RKO (cell line): Measurements from ENCODE around the gene KCNE1.
"Not testable (repeated sequence)": the region's sequence is repeated elsewhere in the genome, so short reads cannot be mapped to it uniquely, and the experiment has no call there.

Source experiments
- DNase-seq: peaks from one replicate; pipeline ENCODE4 v3.0.0-alpha.2; 2016; ENCODE audit warnings: low spot score

KCNE1 gene

DNA sequence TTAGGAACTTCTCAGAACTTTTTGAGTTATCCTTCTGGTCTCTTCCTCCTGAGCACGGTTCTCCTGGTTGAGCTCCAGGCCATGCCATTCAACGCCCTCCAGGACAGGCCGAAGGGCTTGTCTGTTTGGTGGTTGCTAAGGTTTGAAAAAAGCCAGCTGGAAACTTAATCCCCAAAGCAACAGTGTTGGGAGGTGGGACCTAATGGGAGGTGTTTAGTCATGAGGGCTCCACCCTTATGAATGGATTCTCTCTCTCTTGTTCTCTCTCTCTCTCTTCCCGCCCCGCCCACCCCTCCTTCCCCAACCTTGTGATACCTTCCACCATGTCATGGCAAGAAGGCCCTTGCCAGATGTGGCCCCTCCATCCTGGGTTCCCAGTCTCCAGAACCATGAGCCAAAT, 829 bp downstream of the KCNE1 start:
- DNase-seq = no peak

DNA sequence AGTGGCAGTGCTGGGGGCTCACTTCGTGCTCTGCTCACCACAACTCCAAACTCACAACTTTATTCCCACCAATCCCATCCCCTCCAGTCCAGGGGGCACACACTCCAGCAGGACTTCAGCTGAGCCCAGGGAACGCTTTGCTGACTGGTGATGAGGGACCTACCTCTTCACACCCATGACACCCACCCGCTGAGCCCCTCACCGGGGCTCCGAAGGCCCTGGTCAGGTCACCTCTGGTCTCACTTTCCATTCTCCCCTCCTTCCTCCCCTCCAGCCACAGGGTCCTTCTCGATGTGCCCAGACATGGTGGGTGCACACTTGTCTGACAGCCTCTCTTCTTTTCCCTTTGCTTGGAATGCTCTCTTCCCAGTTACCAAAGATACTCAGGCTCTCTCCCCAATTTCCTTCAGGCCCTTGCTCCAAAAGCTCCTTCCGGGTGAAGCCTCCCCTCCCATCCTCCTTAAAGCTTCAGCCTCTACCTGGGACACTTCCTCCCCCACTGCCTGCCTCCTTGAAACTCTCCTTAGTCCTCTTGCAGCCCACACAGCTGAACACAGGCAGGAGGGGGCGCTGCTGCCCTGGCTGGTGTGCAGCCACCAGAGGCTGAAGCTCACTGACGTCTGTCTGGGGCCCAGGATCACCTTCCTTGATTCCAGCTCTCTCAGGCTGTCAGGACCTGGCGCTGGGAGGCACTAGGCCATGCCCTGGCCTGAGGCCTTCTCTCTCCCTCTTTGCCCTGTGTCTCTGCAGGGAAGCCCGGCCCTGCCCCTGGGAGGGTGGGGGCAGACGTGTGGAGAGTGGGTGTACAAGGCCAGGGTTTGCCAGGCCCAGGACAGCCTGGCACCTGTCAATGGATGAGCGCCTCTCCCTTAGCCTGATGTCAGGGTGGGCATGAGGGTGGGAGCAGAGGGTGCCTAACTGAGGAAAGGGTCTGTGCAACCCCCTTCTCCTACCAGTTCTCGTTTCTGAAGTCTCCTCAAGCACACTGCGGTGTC, 1.6 kb downstream of the KCNE1 start:
- peak; percentile 20 for DNase-seq

DNA sequence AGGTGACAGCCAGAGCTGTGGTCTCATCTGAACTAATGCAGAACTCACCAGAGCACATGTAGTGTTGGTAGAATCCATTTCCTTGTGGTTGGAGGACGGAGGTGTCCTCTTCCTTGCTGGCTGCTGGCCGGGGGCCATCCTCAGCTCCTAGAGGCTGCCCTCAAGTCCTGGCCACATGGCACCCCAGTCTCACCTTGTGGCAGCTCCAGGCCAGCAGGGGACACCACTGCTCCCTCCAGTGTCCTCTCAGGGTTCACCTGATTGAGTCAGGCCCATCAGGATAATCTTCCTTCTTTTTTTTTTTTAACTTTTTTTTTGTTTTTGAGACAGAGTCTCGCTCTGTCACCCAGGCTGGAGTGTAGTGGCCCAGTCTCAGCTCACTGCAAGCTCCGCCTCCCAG, 2.9 kb downstream of the KCNE1 start:
- DNase-seq = no peak

DNA sequence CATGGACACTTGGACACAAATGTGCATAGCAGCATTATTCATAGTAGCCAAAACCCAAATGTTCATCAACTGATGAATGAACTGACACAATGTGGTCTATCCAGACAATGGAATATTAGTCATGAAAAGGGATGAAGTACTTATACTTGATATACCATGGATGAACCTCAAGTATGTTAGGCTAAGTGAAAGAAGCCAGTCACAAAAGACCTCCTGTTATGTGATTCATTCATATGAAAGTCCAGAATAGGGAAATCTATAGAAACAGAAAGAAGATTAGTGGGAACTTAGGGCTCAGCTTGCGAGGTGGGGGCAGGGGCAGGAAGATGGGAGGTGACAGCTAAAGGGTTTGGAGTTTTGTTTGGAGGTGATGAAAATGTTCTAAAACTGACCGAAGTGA, 7.4 kb downstream of the KCNE1 start:
- DNase-seq = no peak

DNA sequence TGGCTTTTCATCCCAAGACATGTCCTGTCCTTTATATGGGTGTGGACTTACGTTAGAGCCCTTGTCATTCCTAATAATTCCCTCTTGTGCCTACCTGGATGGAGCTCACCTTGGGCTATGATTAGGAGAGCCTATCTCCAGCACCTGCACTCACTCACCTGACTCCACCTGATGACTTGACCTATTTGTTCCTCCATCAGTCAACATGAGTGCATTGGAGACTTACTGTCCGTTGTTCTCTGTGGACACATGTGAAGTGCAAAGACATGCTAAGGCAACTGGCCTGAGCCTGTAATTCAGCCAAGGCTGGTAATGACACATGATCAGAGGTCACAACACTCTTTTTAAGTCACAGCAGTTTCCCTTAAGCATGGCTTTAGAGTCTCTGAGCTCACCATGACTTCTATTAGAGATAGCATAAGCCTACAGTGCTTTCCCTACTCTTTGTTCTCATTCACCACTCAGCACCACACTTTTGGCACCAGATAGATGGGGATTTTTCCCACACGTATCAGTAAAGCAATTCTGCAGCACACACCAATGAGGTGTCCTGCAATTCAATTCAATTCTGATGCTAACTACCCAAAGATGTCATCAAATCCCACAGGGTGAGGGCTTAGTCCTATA, 9.4 kb downstream of the KCNE1 start:
- no peak for DNase-seq

DNA sequence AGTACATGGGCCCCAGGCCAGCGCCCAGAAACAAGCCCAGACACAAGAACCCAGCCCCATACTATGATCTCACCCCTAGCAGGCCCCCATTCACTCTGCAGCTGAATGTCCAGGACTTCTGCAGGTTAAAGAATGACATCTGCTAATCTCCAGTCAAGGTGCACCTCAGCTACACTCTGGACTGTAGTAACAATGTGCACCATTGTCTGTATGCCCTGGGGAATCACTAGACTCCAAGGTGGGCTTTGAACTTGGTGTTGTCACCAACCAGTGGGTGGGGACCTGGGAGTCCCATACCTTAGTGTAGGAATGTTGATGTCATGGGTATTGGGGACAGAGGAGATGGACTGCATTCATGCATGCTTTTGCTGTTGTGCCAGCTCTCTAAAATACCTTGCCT, 10.3 kb downstream of the KCNE1 start:
- no peak for DNase-seq

DNA sequence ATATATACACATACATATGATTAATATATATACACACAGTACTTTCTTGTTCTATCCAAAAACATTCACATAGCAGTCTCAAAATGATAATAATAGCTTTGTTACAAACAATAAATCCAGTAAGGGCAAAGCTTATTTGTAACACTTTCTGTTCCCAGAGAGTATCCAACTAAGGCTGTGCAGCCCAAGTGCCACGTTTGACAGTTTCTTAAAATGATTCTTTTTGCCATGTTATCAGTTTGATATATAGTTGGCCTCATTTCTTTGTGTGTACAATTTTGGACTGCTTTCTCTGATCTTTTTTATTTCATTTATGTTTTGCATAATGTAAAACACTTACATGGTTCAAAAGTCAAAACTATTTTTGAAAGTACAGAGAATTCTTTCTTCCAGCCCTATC, 11.8 kb downstream of the KCNE1 start:
- no peak for DNase-seq

DNA sequence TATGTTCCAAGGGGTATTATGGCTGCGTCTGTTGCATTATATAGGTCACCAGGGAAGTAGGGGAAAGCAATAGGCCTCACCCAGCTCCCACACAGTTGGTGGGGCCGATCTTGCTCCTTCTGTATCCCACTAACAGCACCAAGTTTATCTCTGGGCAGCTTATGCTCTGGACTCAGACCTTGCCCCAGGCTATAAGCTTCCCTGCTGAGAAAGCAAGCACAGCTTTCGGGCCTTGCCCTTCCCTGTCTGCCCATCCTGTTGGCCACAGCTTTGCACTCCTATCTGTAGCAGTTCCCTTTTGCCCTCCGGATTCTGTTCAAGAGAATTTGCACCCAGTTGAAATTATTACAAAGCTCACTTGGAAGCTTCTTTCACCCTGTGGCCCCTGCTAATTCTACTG, 12.9 kb downstream of the KCNE1 start:
- no peak for DNase-seq

DNA sequence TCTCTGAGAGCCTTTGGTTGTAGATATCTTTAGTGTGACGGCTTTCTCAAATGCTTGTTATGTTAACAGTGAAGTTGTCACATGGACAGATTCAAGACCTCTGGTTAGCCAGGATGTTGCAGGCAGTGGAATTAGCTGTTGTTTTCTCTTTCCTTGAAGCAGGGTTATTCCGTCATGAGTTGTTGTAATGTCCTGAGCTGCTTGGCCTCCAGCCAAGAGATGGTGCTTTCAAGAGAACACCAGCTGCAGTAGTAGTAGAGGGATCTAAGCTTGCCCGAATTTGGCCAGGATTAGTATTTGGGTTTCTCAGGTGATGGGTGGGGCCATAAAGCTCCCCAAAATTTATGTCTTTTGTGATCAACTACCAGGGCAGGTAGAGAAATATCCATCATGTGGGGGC, 13.4 kb downstream of the KCNE1 start:
- DNase-seq = no peak

DNA sequence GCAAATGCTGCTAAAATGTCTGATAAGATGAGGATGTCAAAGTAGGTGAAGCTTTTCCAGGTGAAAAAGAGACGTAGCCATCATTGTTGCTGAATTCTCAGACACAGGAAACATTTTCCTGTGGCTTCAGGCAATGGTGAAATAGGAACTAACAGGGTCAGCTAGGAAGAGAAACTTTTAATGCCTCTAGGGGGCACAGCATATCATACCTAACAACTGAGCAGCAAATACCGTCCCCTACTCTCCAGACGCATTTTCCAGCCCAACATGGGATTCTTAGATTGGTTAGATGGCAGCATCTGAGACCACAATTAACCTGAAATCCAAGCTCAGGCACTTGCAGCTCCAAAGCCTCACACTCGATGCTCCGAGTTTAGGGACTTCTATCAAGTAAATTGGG, 28.2 kb downstream of the KCNE1 start:
- not testable (repeated sequence) for DNase-seq

DNA sequence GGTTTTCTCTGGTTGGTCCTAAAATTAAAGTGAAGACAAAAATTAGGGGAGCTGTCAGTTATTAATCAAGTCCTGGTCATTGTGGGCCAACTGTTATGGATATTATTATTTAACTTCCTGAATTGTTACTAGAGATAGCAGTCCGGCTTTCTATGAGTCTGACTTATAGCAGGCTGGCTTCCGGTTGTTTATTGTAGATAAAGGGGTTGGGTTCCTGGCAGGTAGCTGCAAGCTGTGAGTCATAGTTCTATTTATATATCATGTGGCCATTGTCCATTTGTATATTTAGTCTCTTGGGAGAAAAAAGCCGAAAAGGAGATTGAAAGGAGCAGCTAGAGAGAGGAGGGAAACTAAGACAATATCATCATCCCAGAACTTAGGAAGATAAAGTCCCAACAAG, 28.6 kb downstream of the KCNE1 start:
- not testable (repeated sequence) for DNase-seq

DNA sequence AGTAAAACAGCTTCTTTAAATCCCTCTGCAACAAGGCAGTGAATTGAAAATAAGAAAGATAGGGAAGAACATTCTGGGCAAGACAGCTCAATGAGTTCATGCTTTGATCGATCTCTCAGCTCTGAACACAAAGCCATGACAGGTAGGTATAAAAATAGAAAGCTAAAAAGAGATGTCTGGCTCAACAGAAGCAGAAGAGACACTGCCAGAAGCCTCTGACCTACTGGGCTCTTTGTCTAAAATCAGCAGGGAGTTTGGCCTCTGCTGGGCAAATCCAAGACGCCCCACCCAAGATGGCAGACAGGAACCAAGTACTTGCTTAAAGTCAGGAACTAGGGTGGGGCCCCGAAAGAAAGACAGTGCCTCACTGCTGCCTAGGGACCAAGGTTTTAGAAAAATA, 44.7 kb downstream of the KCNE1 start:
- DNase-seq = not testable (repeated sequence)

DNA sequence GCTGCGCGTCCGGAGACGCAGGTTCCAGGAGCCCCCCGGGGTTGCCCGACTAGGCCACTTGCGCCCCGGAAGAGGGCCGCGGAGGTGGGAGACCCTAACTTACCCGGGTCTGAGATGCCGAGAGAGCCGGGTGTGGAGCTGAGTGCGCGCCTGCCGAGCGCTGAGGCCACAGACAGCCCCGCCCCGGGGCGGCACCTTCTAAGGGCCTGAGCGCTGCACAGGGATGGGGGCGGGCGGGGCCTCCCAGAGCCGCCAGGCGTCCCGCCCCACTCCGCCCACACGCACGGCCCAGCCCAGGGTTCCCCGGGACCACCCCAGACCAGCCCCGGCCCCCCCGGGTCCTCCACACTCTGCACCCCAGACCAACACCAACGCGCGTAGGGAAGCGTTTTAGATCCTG, 52.6 kb downstream of the KCNE1 start:
- DNase-seq = not testable (repeated sequence)

DNA sequence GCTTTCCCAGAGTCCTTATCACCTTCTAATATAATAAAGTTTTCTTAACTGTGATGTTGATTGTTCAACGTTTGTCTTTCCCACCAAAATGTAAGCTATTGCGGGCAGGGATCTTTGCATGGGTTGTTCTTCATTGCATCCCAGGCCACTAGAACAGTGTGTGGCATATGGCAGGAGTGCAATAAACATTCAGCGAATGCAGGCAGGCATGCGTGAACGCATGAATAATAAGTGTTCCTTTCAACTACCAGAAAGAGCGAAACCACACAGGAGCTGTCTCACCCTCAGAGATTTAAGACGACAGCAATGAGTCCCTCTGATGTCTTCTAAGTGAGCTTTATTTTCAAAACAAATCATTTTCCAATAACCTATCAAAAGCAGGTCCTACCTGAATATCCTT, 53.7 kb downstream of the KCNE1 start:
- not testable (repeated sequence) for DNase-seq

DNA sequence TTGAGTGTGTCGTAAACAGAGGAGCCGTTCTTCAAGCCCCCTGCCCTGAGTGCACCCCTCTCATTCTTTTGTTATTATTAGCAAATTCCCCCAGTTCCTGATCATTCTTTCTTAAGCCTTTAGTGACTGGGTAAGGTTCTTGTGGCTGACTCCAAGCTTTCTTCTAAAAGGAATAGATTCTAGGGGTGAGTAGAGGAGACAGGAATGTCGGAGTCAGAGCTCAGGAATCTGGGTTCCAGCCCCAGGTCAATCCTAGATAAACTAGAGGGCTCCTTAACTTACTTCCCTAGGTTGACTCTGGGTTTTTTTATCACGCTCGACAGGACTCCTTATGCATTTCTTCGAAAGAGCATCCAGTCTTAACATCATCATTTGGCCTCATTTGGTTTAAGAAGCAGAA, 55.8 kb downstream of the KCNE1 start:
- DNase-seq = not testable (repeated sequence)

DNA sequence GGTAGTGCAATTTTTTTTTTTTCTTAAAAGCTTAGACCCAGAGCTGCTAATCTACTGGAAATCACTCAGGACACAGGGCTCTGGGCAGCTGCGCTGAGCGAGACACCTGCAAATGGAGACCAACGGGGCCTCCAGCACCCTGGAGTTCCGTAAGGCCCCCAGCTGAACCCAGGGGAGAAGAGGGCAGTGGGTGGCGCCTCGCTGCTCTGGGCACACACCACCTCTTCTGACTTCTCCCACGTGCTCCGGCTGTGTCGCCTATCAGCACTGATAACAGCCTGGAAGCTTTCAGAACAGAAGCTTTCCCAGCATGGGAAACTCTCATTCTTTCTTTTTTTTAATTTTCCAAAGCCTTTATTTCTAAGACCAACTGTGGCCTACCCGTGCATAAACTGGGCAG, 56.4 kb downstream of the KCNE1 start:
- DNase-seq = not testable (repeated sequence)

DNA sequence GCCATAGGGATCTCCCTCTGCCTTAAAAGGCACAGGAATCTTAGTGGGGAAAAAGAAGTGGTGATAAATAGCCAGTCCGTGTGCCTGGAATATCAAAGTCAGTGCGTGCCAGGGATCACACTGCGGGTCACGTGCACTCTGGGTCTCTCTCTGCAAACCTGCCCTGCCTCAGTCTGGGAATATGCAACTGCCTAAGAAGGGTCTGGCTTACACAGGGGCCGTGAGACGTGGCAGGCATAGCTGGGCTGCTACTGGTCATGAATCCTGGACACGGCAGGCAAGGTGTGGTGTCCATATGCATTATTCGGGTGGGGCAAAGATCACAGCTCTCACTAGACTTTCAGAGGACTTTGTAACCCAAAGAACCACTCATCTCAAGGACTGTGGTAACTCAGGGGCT, 65.0 kb downstream of the KCNE1 start:
- DNase-seq = not testable (repeated sequence)

DNA sequence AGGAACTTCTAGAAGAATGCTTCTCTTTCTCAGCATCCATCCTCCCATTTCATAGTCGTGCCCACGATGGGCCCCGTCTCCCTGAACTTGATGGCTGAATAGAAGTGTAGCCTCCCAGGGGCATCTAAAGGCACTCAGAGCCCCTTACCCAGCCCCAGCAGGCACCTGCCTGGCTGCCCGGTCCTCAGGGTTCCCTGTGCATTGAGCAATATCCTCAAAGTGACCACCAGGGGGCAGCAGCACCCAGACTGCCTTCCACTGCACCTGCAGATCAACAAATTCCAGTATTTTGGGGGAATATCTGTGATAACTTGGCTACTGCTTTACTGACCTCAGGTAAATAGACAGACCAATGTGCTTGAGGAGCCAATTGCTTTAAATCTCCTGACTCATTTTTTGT, 68.5 kb downstream of the KCNE1 start:
- DNase-seq = not testable (repeated sequence)

DNA sequence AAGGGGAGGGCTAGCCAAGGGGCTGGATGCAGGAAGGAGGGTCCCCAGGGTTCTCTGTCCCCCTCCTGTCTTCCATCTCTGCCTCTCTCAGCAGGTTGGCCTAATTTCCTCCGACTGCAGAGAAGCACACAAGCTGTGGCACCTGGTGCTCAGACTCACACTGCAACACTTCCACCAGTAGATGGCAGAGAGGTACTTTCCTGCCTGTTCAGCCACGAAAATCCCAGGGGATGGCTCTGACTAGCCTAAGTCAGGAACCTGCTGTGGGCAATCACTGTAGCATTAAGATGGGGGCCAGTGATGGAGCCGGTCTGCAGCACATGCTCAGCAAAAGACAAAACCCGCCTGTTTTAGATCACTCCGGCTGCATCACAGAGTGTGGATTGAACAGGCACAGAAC, 82.3 kb downstream of the KCNE1 start:
- not testable (repeated sequence) for DNase-seq

DNA sequence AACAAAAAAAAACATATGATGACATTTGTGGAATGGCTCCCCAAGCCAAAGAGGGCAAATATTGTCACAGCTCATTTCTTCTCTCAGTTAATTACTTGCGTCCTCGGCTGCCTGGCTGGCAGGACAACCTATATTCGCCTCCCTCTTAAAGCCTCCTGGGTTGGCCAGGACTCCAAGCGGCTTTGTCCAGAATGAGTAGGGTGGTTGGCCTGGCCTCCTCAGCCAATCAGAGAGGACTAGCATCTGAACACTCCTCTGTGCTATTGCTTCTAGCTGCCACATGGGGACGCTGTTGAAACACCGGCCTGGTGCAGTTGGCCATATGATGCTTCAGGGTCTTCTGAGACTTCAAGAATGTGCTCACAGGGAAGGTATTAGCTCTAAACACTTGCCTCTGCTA, 83.6 kb downstream of the KCNE1 start:
- not testable (repeated sequence) for DNase-seq

DNA sequence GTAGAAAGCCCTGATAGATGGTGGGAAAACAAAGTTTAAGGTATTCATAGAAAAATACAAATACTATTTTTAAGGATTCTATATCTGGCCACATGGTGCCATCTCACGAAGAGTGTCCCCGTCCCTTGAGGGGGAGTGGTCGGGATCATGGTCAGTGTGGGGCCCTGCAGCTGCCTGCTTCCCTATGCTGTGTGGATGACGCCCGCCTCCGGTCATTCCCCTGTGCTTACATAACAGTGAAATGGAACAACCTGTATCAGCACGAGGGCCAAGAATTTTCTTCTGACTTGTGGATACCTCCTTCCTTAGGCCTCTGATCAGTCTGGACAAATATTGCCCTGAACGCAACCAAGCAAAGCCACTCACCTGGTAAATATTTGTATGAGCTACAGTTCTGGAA, 84.7 kb downstream of the KCNE1 start:
- not testable (repeated sequence) for DNase-seq

DNA sequence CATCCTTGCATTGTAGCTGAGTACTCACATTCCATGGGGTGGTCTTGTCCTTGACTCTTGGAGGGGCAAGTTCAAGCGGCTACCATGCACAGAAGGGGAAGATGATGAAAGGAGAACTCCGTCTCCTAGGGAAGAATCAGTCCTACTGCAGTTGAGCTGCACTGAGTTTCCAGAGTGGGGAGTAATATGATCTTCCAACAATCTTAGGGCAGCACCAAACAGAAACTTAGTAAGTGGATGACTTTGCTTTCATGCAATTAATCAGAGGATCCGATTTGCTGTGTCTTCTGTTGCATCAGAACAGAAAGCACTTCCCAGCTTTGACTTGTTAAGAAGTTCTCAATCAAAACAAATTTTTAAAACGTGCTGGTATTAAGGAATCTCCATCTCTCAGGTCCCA, 88.2 kb downstream of the KCNE1 start, which contains the start of gene SMIM34:
Gene SMIM34, minus strand, starts transcription at position 147 of the 400 bp plus-strand sequence. Its CDS starts 112 bp downstream, at position 35.
- not testable (repeated sequence) for DNase-seq

DNA sequence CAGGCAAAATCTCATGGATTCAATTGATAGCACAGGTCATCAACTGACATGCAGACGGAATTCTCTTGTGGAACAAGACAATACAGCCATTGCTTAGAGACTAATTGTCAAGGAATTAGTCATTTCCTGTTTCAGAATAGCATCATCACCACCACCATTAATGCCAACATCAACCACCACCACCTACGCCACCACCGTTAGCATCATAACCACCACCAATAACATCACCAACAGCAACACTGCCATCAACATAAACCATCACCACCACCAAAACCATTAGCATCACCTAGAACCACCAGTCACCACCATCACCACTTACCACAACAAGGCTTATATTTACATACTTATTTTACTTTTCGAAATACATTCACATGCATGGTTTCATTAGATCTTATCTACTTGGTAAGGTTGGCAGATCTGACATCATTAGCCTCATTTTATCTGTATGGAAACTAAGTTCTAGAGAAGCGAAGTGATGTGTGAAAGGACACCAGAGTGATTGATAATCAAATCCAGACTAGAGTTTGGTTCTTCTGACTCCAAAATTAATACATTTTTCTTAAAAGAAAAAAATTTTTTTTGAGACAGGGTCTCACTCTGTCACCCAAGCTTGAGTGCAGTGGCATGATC, 94.4 kb downstream of the KCNE1 start:
- not testable (repeated sequence) for DNase-seq
